ENCODE data around the gene UNC5B.

DNA sequence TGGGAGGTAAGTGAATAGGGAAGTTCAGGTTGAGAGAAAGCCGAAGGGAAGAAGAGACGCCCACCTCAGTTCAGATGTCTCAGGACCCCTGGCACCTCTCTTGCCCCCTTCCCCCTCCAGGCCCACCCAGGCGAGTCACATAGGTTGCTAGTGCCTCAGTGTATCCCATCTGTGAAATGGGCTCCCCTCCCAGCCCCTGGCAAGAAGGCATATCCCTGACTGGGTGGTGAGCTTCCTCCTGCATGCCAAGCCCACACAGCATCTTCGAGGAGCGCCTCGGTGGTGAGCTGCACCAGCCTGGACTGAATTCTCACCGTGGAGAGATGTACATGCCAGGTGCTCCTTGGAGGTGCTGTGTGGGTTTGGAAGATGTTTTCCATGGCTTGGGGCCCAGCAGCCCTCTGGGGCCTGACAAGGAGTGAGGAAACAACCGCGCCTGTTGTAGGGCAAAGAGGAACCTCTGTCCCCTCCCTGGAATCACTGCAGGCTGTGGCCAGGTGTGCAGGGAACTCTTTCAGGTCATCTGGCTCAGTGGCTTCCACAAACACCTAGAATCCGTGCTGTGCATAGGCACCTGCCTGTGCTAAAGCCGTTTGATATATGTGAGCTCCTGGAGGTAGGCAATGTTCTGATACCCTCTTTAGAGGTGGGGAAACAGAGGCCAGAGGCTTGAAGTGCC is 45.1 kb downstream of the UNC5B start:
- TF ChIP-seq CTCF (IDR thresholded peaks at IDR 0.05; ENCODE audit: insufficient read depth, low read length) = no peak
- TF ChIP-seq POLR2AphosphoS5 (IDR thresholded peaks at IDR 0.05; ENCODE audit: low read depth) = no peak
